HPDE6-E6E7 (cell line): ENCODE results near the gene UNC45A.
A peak's percentile ranks its signal among the peaks of the same experiment; 100 is the strongest.
"Not testable (repeated sequence)": the region's sequence is repeated elsewhere in the genome, so short reads cannot be mapped to it uniquely, and the experiment has no call there.

Experiments used
- DNase-seq: peaks from one replicate; pipeline ENCODE4 v3.0.0; 2011; ENCODE audit warnings: missing footprints; ENCODE audit errors: extremely low spot score

Gene UNC45A, protein sequence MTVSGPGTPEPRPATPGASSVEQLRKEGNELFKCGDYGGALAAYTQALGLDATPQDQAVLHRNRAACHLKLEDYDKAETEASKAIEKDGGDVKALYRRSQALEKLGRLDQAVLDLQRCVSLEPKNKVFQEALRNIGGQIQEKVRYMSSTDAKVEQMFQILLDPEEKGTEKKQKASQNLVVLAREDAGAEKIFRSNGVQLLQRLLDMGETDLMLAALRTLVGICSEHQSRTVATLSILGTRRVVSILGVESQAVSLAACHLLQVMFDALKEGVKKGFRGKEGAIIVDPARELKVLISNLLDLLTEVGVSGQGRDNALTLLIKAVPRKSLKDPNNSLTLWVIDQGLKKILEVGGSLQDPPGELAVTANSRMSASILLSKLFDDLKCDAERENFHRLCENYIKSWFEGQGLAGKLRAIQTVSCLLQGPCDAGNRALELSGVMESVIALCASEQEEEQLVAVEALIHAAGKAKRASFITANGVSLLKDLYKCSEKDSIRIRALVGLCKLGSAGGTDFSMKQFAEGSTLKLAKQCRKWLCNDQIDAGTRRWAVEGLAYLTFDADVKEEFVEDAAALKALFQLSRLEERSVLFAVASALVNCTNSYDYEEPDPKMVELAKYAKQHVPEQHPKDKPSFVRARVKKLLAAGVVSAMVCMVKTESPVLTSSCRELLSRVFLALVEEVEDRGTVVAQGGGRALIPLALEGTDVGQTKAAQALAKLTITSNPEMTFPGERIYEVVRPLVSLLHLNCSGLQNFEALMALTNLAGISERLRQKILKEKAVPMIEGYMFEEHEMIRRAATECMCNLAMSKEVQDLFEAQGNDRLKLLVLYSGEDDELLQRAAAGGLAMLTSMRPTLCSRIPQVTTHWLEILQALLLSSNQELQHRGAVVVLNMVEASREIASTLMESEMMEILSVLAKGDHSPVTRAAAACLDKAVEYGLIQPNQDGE

DNA sequence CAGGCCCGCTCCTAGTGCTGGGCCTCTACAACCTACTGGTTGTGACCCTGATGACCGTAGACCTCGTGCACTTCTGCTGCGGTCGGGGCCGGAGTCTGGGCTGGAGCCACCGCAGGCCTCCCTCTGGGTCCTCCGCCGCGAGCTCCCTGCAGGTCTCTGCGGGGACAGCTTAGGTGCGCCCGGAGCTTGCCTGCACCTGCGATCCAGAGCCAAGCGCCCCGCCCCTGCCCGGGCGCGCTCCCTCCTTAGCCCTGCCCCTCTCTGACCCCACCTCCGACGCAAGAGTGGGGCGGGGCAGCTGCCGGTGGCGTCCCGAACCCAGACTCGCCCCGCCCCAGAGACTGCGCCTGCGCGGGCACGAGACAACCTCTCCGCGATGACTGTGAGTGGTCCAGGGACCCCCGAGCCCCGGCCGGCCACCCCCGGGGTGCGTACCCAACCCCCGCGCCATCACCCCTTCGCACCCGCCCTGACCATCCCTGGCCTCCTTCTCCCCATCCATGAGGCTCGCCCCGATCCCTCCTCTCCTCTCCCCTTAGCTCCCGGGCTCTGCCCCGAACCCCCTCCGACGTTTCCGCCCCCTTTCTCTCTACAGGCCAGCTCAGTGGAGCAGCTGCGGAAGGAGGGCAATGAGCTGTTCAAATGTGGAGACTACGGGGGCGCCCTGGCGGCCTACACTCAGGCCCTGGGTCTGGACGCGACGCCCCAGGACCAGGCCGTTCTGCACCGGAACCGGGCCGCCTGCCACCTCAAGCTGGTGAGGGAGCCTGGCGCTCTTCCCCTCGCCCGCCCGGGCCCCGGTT is at the start of gene UNC45A:
UNC45A (plus strand) TSS at position 337 of the 803 bp plus-strand sequence; CDS start at position 377, 40 bp downstream.
- DNase-seq = peak; percentile 90

DNA sequence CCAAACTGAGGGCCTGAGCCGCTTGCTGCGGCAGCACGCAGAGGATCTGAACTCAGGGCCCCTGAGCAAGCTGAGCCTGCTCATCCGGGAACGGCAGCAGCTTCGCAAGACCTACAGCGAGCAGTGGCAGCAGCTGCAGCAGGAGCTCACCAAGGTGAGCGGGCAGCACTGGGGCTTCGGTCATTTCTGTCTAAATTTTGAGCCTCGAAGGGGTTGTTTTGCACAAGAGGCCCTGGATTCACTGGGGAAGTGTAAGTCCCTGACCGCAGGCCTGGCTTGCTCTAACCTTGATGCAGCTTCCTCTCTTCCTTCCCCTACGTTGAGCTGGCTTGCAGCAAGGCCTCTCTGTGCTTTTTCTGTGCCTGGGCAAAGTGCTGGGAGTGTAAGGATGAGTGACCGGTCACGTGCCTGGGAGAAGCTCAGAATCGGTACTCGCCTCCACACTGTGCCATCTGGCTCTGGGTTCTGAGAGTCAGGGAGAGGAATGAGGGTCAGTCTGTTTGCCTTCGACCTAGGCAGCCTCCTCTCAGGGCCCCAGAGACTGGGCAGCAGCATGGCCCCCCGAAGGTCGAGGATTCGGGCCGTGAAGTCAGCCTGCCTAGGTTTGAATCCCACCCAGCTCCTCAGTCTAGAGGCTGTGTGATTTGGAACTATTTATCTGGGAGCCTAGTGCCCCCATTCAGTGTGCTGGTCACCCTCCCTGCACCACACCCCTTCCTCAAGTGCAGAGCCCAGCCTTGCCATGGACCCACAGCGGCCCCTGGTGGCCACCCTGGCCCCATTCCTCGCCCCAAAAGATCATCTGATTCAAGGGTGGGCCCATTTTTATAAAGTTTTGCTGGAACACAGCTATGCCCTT is 49.4 kb upstream of the UNC45A start:
- DNase-seq = no peak

DNA sequence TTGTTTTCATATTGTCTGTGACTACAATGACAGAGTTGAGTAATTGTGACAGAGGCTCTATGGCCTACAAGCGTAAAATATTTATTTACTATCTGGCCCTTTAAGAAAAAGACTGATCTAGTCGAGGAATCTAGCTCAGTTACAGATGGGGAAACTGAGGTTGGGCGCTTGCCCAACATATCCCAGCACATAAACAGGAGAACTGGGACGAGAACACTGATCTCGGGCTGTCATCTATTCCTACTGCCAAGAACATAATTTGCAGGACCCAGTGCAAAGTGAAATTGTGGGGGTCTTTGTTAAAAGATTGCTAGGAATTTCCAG is 48.8 kb upstream of the UNC45A start:
- no peak for DNase-seq

DNA sequence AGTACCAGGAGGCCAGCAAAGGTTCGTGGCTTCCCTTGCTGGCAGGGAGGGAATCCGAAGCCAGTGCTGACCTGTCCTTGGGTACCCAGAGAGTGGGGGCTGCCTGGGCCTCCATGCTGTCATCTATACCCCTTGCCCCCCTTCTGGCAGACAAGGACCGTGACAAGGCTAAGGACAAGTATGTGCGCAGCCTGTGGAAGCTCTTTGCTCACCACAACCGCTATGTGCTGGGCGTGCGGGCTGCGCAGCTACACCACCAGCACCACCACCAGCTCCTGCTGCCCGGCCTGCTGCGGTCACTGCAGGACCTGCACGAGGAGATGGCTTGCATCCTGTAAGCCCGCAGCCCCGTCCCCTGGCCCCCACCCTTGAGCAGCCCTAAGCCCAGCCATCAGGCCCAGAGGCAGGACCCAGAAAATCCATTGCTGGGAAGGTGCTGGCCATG is 48.0 kb upstream of the UNC45A start:
- DNase-seq = no peak

DNA sequence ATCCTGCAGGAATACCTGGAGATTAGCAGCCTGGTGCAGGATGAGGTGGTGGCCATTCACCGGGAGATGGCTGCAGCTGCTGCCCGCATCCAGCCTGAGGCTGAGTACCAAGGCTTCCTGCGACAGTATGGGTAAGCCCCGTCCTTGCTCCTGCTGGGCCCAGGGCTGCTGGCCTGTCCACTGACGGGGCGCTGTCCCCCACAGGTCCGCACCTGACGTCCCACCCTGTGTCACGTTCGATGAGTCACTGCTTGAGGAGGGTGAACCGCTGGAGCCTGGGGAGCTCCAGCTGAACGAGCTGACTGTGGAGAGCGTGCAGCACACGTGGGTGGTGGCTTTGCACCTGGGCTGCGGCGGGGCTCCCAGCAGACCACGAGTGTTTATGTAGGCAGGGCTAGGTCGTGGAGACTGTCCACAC is 45.8 kb upstream of the UNC45A start:
- no peak for DNase-seq

DNA sequence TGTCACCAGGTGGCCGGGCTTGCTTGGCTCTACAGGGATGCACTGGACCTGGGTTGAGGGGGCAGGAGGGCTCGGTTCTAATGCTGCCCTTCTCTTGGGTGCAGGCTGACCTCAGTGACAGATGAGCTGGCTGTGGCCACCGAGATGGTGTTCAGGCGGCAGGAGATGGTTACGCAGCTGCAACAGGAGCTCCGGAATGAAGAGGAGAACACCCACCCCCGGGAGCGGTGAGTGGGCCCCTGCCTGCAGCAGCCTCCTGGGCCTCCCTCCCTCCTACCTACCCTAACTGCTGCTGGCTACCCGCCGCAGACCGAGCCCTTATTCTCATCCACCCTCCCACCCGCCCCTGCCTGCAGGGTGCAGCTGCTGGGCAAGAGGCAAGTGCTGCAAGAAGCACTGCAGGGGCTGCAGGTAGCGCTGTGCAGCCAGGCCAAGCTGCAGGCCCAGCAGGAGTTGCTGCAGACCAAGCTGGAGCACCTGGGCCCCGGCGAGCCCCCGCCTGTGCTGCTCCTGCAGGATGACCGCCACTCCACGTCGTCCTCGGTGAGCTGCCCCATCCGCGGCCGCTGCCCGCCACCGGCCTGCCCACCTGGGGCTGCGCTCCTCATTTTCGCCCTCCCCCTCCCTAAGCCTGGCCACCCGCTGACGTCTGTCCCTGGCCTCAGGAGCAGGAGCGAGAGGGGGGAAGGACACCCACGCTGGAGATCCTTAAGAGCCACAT is 45.2 kb upstream of the UNC45A start:
- no peak for DNase-seq

DNA sequence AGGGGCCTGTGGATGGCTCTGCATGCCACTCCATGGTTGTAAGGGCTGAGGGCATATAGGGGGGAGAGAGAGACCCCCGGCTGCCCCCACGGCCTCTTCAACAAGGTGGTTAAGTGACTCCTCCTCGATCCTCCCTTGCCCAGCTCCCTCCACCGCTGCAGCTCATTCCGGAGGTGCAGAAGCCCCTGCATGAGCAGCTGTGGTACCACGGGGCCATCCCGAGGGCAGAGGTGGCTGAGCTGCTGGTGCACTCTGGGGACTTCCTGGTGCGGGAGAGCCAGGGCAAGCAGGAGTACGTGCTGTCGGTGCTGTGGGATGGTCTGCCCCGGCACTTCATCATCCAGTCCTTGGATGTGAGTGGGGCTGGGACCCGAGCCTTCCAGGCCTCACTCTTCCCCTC is 44.2 kb upstream of the UNC45A start:
- no peak for DNase-seq

DNA sequence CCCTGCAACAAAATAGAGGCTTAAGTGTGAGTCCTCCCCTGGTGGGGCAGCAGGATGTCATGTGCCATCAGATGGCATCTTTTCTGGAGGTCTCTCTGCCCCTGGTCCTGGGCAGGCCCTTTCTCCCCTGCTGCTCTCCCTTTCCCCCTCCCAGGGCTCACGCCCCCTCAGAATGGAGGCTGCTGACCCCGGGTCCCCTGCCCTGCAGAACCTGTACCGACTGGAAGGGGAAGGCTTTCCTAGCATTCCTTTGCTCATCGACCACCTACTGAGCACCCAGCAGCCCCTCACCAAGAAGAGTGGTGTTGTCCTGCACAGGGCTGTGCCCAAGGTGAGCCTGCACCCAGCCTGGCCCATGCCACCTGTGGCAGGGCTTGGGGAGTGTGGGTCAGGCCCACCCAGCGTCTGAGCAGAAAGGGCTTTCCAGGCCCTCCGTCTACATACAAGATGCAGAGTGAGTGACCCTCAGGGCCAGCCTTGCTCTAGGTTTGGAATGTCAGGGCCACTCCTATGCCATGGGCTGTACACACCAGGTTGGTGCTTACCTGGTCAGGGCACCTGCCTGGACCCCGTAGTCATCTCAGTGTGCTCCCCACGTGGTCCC is 43.6 kb upstream of the UNC45A start:
- DNase-seq = no peak

DNA sequence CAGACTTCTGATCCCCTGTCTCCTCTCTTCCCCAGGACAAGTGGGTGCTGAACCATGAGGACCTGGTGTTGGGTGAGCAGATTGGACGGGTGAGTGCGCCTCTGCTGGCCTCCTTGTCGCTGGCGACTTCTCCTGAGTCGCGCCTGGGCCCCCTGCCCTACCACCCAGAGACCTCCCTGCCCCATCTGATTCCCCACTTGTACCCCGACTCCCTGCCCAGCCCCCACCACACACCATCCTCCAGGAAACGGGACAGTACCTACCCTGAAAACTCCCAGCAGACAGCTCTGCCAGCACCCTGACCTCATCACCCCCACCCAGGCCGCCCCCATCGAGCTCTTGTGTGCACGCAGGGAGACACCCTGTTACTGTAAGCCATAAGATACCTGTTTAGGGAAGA is 43.1 kb upstream of the UNC45A start:
- DNase-seq = no peak

DNA sequence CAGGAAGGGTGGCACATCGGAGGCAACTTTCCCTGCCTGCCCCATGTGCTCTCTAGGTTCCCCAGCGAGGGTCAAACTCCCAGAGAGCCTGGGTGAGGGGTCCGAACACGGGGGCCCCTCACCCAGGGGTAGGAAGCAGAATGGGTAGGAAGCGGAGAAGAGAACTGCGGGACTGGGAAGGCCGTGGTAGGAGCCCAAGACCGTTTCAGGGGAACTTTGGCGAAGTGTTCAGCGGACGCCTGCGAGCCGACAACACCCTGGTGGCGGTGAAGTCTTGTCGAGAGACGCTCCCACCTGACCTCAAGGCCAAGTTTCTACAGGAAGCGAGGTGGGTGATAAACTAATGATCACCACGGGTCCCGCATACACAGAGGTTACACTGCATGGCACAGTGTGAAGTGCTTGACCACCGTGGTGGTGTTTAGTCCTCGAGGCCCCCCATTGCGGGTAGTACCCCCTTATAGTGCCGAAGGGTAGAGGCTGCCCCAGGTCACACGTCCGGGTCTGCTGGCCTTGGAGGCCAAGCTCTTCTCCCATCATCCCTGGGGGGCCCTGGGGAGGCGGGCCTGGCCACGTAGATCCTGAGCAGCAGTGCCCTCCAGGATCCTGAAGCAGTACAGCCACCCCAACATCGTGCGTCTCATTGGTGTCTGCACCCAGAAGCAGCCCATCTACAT is 42.4 kb upstream of the UNC45A start:
- DNase-seq = no peak

DNA sequence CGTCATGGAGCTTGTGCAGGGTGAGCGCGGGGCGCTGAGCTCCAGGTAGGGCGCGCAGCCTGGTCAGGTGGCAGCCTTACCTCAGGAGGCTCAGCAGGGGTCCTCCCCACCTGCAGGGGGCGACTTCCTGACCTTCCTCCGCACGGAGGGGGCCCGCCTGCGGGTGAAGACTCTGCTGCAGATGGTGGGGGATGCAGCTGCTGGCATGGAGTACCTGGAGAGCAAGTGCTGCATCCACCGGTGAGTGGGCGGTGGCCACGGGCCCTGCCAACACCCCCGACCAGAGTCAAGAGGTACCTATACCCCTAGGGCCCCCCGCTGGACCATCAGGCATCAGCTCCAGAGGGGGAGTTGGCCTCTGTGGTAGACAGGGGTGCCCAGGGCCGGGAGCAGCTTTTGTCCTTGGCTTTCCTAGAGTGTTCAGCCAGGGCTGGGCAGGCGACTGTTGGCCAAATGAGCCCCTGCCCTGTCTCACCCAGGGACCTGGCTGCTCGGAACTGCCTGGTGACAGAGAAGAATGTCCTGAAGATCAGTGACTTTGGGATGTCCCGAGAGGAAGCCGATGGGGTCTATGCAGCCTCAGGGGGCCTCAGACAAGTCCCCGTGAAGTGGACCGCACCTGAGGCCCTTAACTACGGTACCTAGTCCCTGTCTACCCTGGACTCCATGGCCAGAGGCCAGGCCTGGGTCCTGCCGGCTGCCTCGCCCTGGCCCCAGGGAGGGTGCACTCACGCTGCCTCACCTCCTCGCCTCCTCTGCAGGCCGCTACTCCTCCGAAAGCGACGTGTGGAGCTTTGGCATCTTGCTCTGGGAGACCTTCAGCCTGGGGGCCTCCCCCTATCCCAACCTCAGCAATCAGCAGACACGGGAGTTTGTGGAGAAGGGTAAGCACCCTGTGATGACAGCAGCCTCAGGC is 41.7 kb upstream of the UNC45A start:
- DNase-seq = no peak

DNA sequence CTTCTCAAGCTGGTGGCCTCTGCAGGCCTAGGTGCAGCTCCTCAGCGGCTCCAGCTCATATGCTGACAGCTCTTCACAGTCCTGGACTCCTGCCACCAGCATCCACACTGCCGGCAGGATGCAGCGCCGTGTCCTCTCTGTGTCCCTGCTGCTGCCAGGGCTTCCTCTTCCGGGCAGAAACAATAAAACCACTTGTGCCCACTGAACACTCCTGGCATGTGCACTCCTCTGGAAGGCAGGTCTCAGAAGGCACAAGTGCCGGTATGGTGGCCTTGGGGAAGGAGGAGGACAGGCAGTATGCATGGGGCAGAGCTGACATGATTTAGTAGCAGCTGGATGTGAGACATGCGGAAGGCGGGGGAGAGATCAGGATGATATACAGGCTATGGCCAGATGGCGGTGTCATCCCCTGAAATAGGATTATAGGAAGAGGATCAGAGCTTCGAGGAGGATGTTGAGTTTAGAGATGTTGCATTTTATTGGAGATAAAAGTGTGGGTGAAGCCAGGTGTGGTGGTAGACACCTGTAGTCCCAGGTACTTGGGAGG is 39.4 kb upstream of the UNC45A start:
- DNase-seq = no peak

DNA sequence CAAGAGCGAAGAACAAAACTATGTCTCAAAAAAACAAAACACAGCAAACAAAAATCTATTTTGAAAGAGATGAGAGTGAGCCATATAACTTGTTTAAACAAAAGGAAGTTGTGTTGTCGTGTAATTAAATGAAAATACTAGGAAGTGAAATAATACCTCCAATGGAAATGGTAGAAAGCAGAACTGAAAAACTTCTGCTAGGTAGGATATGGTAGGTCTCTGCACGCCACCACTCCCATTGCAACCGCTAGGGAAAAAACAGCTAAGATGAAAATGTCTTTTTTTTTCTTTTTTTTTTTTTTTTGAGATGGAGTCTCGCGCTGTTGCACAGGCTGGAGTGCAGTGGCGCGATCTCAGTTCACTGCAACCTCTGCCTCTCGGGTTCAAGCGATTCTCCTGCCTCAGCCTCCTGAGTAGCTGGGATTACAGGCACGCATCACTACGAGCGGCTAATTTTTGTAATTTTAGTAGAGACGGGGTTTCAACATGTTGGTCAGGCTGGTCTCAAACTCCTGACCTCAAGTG is 37.9 kb upstream of the UNC45A start:
- not testable (repeated sequence) for DNase-seq

DNA sequence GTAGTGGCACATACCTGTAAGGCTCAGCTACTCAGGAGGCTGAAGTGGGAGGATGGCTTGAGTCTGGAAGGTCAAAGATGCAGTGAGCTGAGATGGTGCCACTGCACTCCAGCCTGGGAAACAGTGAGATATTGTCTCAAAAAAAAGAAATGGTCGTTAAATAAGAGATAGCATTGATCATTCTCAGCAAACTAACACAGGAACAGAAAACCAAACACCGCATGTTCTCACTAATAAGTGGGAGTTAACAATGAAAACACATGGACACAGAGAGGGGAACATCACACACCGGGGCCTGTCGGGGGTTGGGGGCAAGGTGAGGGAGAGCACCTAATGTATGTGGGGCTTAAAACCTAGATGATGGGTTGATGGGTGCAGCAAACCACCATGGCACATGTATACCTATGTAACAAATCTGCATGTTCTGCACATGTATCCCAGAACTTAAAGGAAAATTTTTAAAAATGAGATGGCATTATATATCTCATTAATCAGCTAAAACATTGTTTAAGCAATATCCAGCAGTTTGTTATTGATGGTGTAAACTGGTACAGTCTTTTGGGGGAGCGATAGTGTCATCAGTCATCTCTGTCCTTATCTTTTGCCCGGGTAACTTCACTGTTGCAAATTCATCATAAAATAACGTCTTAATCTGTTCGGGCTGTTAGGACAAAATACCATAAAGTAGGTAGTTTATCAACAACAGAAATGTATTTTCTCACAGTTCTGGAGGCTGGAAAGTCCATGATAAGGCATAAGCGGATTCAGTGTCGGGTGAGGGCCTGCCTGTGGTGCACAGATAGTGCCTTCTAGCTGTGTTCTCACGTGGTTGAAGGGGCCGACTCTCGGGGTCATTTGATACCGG is 33.7 kb upstream of the UNC45A start:
- DNase-seq = no peak

DNA sequence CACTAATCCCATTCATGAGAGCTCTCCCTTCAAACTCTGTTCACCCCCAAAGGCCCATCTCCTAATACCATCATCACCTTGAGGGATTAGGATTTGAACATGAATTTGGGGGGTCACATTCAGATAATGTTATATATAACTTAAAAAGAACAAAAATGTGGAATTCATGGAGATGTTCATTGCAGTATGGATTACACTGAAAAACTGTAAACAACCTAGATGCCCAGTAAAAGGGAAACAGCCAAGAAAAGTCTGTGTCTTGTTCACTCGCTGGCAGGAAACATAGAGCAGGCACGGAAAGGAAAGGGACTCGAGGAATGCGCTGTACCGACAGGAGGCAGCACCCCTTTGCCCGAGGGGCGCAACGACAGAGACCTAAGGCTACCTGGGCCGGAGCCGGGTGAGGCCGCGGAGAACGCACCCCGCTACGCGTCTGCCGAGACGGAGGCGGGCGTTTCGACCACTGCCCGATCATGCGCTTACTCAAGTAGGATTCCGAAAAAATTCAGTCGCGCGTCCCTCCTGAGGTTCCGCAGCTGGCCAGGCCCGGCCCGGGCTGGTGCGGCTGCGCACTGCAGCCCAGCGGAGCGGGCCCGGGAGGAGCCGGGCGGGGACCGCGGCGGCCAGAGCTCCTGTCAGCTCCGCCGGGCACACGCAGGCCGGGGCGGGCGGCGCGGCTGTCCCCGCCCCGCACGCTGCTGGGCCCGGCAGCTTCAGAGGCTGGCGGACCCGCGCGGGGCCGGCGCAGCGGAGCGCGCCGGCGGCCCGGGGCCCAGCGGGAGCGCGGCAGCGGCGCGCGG is 32.8 kb upstream of the UNC45A start:
- peak; percentile 96 for DNase-seq
